Endothelial cell of umbilical vein (primary cell): ENCODE data around the gene IL18. TPM values are rescaled to one million over a fixed set of nuclear protein-coding genes. Genes with fewer than 3 reads are reported as not detected.

Experiments
- BruUV-seq: library from RNA; stranded (reverse); fragments of 400-500 nt; replicated peaks from 2 replicates; lab custom pipeline; 2021; lab: Mats Ljungman, UMichigan
- CTCF ChIA-PET: fragments of 300-600, 350-600 bp; sonication (Branson Sonifier 250); formaldehyde crosslinking; loops from one replicate; lab custom pipeline; 2021; ENCODE audit warnings: antibody characterized with exemption, inconsistent platforms; lab: Charles Lee
- POLR2A ChIA-PET: fragments of 300-600, 350-600 bp; sonication (Branson Sonifier 250); formaldehyde crosslinking; loops from one replicate; lab custom pipeline; 2021; ENCODE audit warnings: antibody characterized with exemption, inconsistent platforms; lab: Charles Lee
- DNase-seq: peaks from one replicate; pipeline ENCODE4 v3.0.0-alpha.2; 2011; ENCODE audit warnings: low read depth, low spot score
- FAIRE-seq: peaks from 2 replicates; lab custom pipeline; 2011; peaks lifted over from hg19 to GRCh38; lab: Jason Lieb, UNC
- H2AFZ ChIP-seq: 2 replicates; pipeline ENCODE4 v1.6.0; 2012; ENCODE audit warnings: low read depth, low read length, control low read depth, inconsistent platforms
- H3K27ac ChIP-seq: 2 replicates; pipeline ENCODE4 v1.5.1; 2011; ENCODE audit warnings: low read depth, mild to moderate bottlenecking, control low read depth, low read length, moderate library complexity; ENCODE audit not compliant: insufficient read depth
- H3K27me3 ChIP-seq, 2 experiments: 2 replicates each; pipeline versions ENCODE4 v1.6.0 to v1.6.1; 2011; ENCODE audit warnings: low read length in 2 of 2, mixed read lengths in 1 of 2; ENCODE audit not compliant: control insufficient read depth in 2 of 2, insufficient read depth in 2 of 2
- H3K36me3 ChIP-seq, 2 experiments: 2 replicates in 1 of 2; 3 replicates in 1 of 2; pipeline ENCODE4 v1.5.1; 2011; ENCODE audit warnings: low read length in 2 of 2, mild to moderate bottlenecking in 1 of 2, moderate library complexity in 1 of 2; ENCODE audit not compliant: control insufficient read depth in 2 of 2, insufficient read depth in 2 of 2; ENCODE audit errors: extremely low read depth in 1 of 2
- H3K4me1 ChIP-seq: 3 replicates; pipeline ENCODE4 v1.5.1; 2011; ENCODE audit warnings: mild to moderate bottlenecking, low read length; ENCODE audit not compliant: control insufficient read depth, insufficient read depth; ENCODE audit errors: extremely low read depth
- H3K4me2 ChIP-seq: 2 replicates; pipeline ENCODE4 v1.6.1; 2011; ENCODE audit warnings: low read length, control low read depth, mixed read lengths; ENCODE audit not compliant: insufficient read depth
- H3K4me3 ChIP-seq, 3 experiments: fragments of 200-600 bp in 1 of 3; sonication (generic), shearing (Covaris generic) in 1 of 3; replicated peaks in 1 of 3; 2 replicates each; pipeline ENCODE4 v1.5.1; 2011 to 2016; ENCODE audit warnings: control low read depth in 3 of 3, low read length in 3 of 3, mild to moderate bottlenecking in 2 of 3, inconsistent platforms in 1 of 3, low read depth in 1 of 3, moderate library complexity in 1 of 3; ENCODE audit not compliant: insufficient read depth in 1 of 3
- H3K79me2 ChIP-seq: 2 replicates; pipeline ENCODE4 v1.6.0; 2012; ENCODE audit warnings: low read length, inconsistent platforms; ENCODE audit not compliant: control insufficient read depth, insufficient read depth
- H3K9ac ChIP-seq: replicated peaks from 2 replicates; pipeline ENCODE3; 2011; ENCODE audit warnings: low read length, control low read depth; ENCODE audit not compliant: insufficient read depth; ENCODE audit errors: extremely low read depth
- H3K9me1 ChIP-seq: replicated peaks from 3 replicates; pipeline ENCODE4 v1.6.0; 2011; ENCODE audit warnings: mild to moderate bottlenecking, low read length; ENCODE audit not compliant: control insufficient read depth, insufficient read depth; ENCODE audit errors: extremely low read depth
- H3K9me3 ChIP-seq: replicated peaks from 2 replicates; pipeline ENCODE4 v1.5.1; 2012; ENCODE audit warnings: low read length, inconsistent platforms; ENCODE audit not compliant: control insufficient read depth, insufficient read depth
- H4K20me1 ChIP-seq: replicated peaks from 2 replicates; pipeline ENCODE3; 2011; ENCODE audit warnings: mild to moderate bottlenecking, low read length; ENCODE audit not compliant: control insufficient read depth, insufficient read depth; ENCODE audit errors: extremely low read depth
- EZH2 ChIP-seq: IDR thresholded peaks from 2 replicates; pipeline ENCODE4 v1.6.1; 2012; ENCODE audit warnings: borderline replicate concordance, low read depth, mild to moderate bottlenecking, moderate library complexity, low read length, inconsistent platforms; ENCODE audit not compliant: severe bottlenecking
- FOS ChIP-seq: IDR thresholded peaks from 2 replicates; pipeline ENCODE4 v1.6.1; 2011; ENCODE audit warnings: mild to moderate bottlenecking, low read length, moderate library complexity, borderline replicate concordance; ENCODE audit not compliant: insufficient read depth
- JUN ChIP-seq: IDR thresholded peaks from 2 replicates; pipeline ENCODE4 v1.6.1; 2011; ENCODE audit warnings: borderline replicate concordance, low read depth; ENCODE audit not compliant: insufficient read length, insufficient read depth
- MYC ChIP-seq: IDR thresholded peaks from one replicate; pipeline ENCODE4 v1.6.1; 2011; ENCODE audit warnings: mild to moderate bottlenecking, low read depth, low read length
- POLR2A ChIP-seq: IDR thresholded peaks from 2 replicates; pipeline ENCODE4 v1.6.1; 2012; ENCODE audit warnings: low read depth, mild to moderate bottlenecking, control low read depth, low read length
- dilution Hi-C: fragments of 300-500 bp; cut with MboI; formaldehyde crosslinking; loops from one replicate; pipeline ENCODE4 v1.15.0; 2019; ENCODE audit warnings: low sequenced_read_pairs; ENCODE audit not compliant: extremely low pct_ligation_motif_present
- intact Hi-C: fragments of 100-400 bp; cut with micrococcal nuclease; formaldehyde crosslinking; loops from one replicate; pipeline ENCODE4 v1.10.0; 2022
- polyA plus RNA-seq, 4 experiments: library from polyadenylated mRNA; depleted of rRNA in 3 of 4; stranded (reverse) in 3 of 4; unstranded in 1 of 4; fragments of >200 nt; gene quantifications; 2 replicates each; pipeline versions ENCODE4 v1.2.1 to v1.2.3, GENCODE V29; 2011 to 2012; ENCODE audit warnings: missing spikeins in 1 of 4
- total RNA-seq: library from RNA; stranded (reverse); gene quantifications from 2 replicates; pipeline ENCODE4 v1.2.3, GENCODE V29; 2021
- TF ChIP-seq, protein P1 (sequence below), 2 donors: IDR thresholded peaks; 1 replicate in 1 of 2; 2 replicates in 1 of 2; pipeline ENCODE4 v1.5.1; 2011; ENCODE audit warnings: low read length in 2 of 2, mild to moderate bottlenecking in 2 of 2, moderate library complexity in 2 of 2, control low read depth in 1 of 2, inconsistent platforms in 1 of 2, low read depth in 1 of 2; ENCODE audit not compliant: insufficient read depth in 1 of 2; ENCODE audit errors: extremely low read depth in 1 of 2

The IL18 gene
- total and polyA plus RNA-seq, 2 donors (not counting 3 experiments of a cell fraction or from before 2014, with no cell fraction given): 0.73 to 1.5 TPM

DNA sequence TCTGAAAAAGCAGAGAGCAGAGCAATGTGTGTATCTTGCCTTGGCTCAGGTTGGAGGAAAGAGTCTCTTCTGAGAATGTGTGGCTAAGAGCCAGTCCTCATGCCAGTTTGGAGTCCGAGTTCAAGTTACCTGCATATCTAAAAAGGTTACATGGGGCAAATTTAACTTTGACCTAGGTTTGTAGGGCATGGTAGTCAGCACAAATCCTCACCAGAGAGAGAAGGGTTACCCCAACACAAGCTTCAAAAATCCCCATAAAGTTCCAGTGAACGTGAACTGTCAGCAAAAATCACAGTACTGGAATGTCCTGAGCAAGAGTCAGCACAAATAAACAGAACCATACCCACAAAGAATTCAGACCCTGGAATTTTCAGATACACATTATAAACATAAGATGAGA lies 63.4 kb downstream of the IL18 start:
- no peak for TF ChIP-seq JUN
- TF ChIP-seq, protein P1, sequence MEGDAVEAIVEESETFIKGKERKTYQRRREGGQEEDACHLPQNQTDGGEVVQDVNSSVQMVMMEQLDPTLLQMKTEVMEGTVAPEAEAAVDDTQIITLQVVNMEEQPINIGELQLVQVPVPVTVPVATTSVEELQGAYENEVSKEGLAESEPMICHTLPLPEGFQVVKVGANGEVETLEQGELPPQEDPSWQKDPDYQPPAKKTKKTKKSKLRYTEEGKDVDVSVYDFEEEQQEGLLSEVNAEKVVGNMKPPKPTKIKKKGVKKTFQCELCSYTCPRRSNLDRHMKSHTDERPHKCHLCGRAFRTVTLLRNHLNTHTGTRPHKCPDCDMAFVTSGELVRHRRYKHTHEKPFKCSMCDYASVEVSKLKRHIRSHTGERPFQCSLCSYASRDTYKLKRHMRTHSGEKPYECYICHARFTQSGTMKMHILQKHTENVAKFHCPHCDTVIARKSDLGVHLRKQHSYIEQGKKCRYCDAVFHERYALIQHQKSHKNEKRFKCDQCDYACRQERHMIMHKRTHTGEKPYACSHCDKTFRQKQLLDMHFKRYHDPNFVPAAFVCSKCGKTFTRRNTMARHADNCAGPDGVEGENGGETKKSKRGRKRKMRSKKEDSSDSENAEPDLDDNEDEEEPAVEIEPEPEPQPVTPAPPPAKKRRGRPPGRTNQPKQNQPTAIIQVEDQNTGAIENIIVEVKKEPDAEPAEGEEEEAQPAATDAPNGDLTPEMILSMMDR (IDR thresholded peaks at IDR 0.05; ENCODE audit: extremely low read depth in 1 of 2, insufficient read depth in 1 of 2, low read depth in 1 of 2, low read length in 2 of 2): no peak
- no peak for TF ChIP-seq MYC
- TF ChIP-seq EZH2: no peak
- no peak for TF ChIP-seq POLR2A
- no peak for TF ChIP-seq FOS
- DNase-seq (no peak), FAIRE-seq (no peak)
- no peak overlapping the region for H3K27ac ChIP-seq
- H3K36me3 ChIP-seq: peaks cover 0 to 3% of the 10 kb centered on the region in 2 experiments
- BruUV-seq: no TSS peak
- H3K9me1 ChIP-seq: no peaks in the 10 kb centered on the region
- no peaks in the 10 kb centered on the region for H4K20me1 ChIP-seq
- no peaks in the 10 kb centered on the region for H3K4me1 ChIP-seq
- H2AFZ ChIP-seq: no peak overlapping the region
- H3K4me2 ChIP-seq: no peak overlapping the region
- no peaks in the 10 kb centered on the region for H3K9me3 ChIP-seq
- intact Hi-C loops (no loop called here), dilution Hi-C loops (no loop called here)
- ChIA-PET POLR2A (no interaction called here), CTCF (interaction anchor here (0.7 to 4.2 kb wide), 2 partner anchors 13 to 17 kb away, joined by 3 to 18 read pairs; no protein-coding TSS in a partner anchor)
- no peak overlapping the region for H3K9ac ChIP-seq
- no peaks in the 10 kb centered on the region for H3K79me2 ChIP-seq
- H3K4me3 ChIP-seq: no peak overlapping the region
- H3K27me3 ChIP-seq: no peaks in the 10 kb centered on the region
